Activated CD8-positive, alpha-beta T cell treated with anti-CD3 and anti-CD28 coated beads for 36 hours (primary cell): Measurements from ENCODE around the gene PTPRN2. TPM values are rescaled to one million over a fixed set of nuclear protein-coding genes. Genes with fewer than 3 reads are reported as not detected.

Experiments
- ATAC-seq: fragments of 200-7000 bp; cut with Tn5 transposase; one replicate; pipeline ENCODE4 v1.10.0; 2021; ENCODE audit warnings: mild to moderate bottlenecking, moderate library complexity
- CTCF ChIA-PET: fragments of 350-600 bp; sonication (Branson Sonifier 250); formaldehyde crosslinking; loops from one replicate; lab custom pipeline; 2021; ENCODE audit warnings: antibody characterized with exemption; lab: Charles Lee
- POLR2A ChIA-PET: fragments of 350-600 bp; sonication (Branson Sonifier 250); formaldehyde crosslinking; loops from one replicate; lab custom pipeline; 2021; ENCODE audit warnings: antibody characterized with exemption; lab: Charles Lee
- DNase-seq: peaks from one replicate; pipeline ENCODE4 v3.0.0-alpha.2; 2020
- H3K27ac Mint-ChIP-seq: one replicate; pipeline ENCODE4 v1.8.0; 2021; ENCODE audit warnings: mild to moderate bottlenecking, mixed read lengths
- H3K27me3 Mint-ChIP-seq: one replicate; pipeline ENCODE4 v1.8.0; 2021; ENCODE audit warnings: mixed read lengths
- H3K36me3 Mint-ChIP-seq: one replicate; pipeline ENCODE4 v1.8.0; 2021; ENCODE audit warnings: low read depth, mixed read lengths
- H3K4me1 Mint-ChIP-seq: one replicate; pipeline ENCODE4 v1.8.0; 2021; ENCODE audit warnings: low read depth, mixed read lengths
- H3K4me3 Mint-ChIP-seq: one replicate; pipeline ENCODE4 v1.8.0; 2021; ENCODE audit warnings: mild to moderate bottlenecking, moderate library complexity, mixed read lengths
- H3K9me3 Mint-ChIP-seq: one replicate; pipeline ENCODE4 v1.8.0; 2021; ENCODE audit warnings: mixed read lengths
- CTCF ChIP-seq: fragments of 200-600 bp; IDR thresholded peaks from one replicate; pipeline ENCODE4 v1.8.0; 2022; ENCODE audit warnings: antibody characterized with exemption, mild to moderate bottlenecking
- intact Hi-C: fragments of 100-400 bp; cut with micrococcal nuclease; formaldehyde crosslinking; loops from one replicate; pipeline ENCODE4 v1.10.0; 2022
- total RNA-seq, 2 experiments: library from RNA; stranded (reverse); gene quantifications; one replicate each; pipeline ENCODE4 v1.2.3, GENCODE V29; 2021

Gene PTPRN2
- total RNA-seq, 2 experiments from 2014 or later, result 0.49 to 0.65 TPM

- no peaks in the 10 kb centered on the region for H3K36me3 Mint-ChIP-seq
- no peaks in the 10 kb centered on the region for H3K4me1 Mint-ChIP-seq
- H3K9me3 Mint-ChIP-seq, result peaks cover 6% of the 10 kb centered on the region
- no peak overlapping the region for H3K27ac Mint-ChIP-seq
- no peak for TF ChIP-seq CTCF
- H3K4me3 Mint-ChIP-seq, result no peak overlapping the region
- peaks cover 18% of the 10 kb centered on the region for H3K27me3 Mint-ChIP-seq
- DNase-seq (no peak), ATAC-seq (no peak)
- ChIA-PET CTCF (interaction anchor here (1.5 kb wide), 1 partner anchor 342 kb away, joined by 4 read pairs; no protein-coding TSS in a partner anchor), POLR2A (no interaction called here)
- intact Hi-C loops, result no loop called here
These were observed 813.1 kb downstream of the PTPRN2 start for GRCh38 chr7:157774495-157774894.

- intact Hi-C loops, result no loop called here
- Mint-ChIP-seq H3K9me3 (peaks cover 6% of the 10 kb centered on the region), H3K27ac (no peak overlapping the region), H3K4me1 (no peaks in the 10 kb centered on the region), H3K4me3 (no peak overlapping the region), H3K27me3 (peaks cover 26% of the 10 kb centered on the region), H3K36me3 (no peaks in the 10 kb centered on the region)
- POLR2A ChIA-PET, result no interaction called here
- DNase-seq (no peak), ATAC-seq (no peak)
- CTCF ChIA-PET, result interaction anchor here (1.5 kb wide), 1 partner anchor 341 kb away, joined by 4 read pairs; no protein-coding TSS in a partner anchor
- no peak for TF ChIP-seq CTCF
These were observed 814.3 kb downstream of the PTPRN2 start for GRCh38 chr7:157773361-157773760.

GRCh38 chr7:157772486-157773130, 815.0 kb downstream of the PTPRN2 start:
- DNase-seq (no peak), ATAC-seq (no peak)
- intact Hi-C loops, result no loop called here
- no peak for TF ChIP-seq CTCF
- Mint-ChIP-seq H3K4me3 (no peak overlapping the region), H3K36me3 (no peaks in the 10 kb centered on the region), H3K4me1 (no peaks in the 10 kb centered on the region), H3K27me3 (peaks cover 21% of the 10 kb centered on the region), H3K27ac (no peak overlapping the region), H3K9me3 (peaks cover 6% of the 10 kb centered on the region)
- ChIA-PET POLR2A (no interaction called here), CTCF (no interaction called here)

GRCh38 chr7:157771689-157772088, 815.9 kb downstream of the PTPRN2 start:
- H3K4me1 Mint-ChIP-seq, result no peaks in the 10 kb centered on the region
- ATAC-seq, result no peak

More at GRCh38 chr7:157771689-157772088, 815.9 kb downstream of the PTPRN2 start:
- Mint-ChIP-seq H3K27me3 (peaks cover 15% of the 10 kb centered on the region), H3K9me3 (peaks cover 6% of the 10 kb centered on the region), H3K27ac (no peak overlapping the region), H3K36me3 (no peaks in the 10 kb centered on the region), H3K4me3 (no peak overlapping the region)
- intact Hi-C loops, result no loop called here
- ChIA-PET CTCF (no interaction called here), POLR2A (no interaction called here)
- TF ChIP-seq CTCF, result no peak
- DNase-seq, result no peak
